ENCODE results near the gene KDM2B.

GRCh38 chr12:121424624-121424975 is 156.2 kb downstream of the KDM2B start:
- TF ChIP-seq CTCF (IDR thresholded peaks at IDR 0.05) (no peak), POLR2A (IDR thresholded peaks at IDR 0.05) (no peak)

Measured in vagina (tissue), 2 donors.